HG03460 (cell line): ENCODE results near the gene FOXP4.

ENCODE experiments used
- ATAC-seq: cut with Tn5 transposase; IDR thresholded peaks from one replicate; pipeline ENCODE4 v1.9.1; 2021; ENCODE audit not compliant: unreplicated experiment

Gene FOXP4

GRCh38 chr6:41546475-41546865 is 289 bp downstream of the FOXP4 start:
- peak; percentile 27 for ATAC-seq

DNA sequence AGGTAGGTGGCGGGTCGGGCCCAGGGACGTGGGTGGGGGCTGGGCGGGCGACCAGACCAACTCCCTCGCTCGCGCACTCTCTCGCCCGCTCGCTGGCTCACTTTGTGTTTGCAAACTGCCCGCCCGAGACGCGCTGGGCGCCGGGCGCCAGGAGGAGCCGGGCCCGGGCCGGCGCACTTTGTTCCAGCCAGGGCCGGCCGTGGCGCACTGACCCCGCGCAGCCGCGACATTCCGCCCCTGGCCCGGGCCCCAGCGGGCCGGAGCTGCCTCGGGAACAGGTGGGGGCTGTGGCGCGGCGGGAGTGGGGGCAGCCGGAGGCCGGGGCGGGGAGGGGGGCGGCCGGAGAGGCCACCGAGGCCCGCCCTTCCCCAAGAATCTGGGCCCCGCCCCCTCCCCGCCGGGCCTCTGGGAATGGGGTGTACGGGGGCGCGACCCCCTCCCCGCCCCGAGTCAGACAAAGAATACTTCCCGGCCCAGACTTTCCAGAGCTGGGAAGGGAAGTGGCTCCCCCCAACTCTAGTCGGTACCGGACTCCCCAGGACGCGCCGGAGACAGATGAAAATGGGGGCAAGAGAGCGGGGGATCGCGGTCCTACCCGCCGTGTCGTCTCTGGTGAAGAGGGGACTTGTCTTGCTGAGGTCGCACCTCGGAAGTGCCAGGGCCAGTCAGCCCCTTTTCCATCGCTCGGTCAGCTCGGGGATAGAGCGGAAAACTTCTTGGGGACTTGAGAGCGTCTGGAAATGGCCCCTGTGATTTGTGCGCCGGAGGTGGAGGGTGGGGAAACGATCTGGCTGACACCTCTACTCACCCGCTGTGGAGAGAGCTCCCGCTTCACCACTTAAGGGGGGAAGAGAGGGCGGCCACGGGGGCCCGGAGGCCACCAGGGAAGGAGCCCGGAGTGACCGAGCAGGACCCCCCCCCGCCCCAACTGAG is 951 bp downstream of the FOXP4 start:
- peak; percentile 14 for ATAC-seq

- no peak for ATAC-seq
Measured at GRCh38 chr6:41547799-41548097, 1.6 kb downstream of the FOXP4 start.

GRCh38 chr6:41548098-41548840 is 2.1 kb downstream of the FOXP4 start:
- ATAC-seq: no peak

DNA sequence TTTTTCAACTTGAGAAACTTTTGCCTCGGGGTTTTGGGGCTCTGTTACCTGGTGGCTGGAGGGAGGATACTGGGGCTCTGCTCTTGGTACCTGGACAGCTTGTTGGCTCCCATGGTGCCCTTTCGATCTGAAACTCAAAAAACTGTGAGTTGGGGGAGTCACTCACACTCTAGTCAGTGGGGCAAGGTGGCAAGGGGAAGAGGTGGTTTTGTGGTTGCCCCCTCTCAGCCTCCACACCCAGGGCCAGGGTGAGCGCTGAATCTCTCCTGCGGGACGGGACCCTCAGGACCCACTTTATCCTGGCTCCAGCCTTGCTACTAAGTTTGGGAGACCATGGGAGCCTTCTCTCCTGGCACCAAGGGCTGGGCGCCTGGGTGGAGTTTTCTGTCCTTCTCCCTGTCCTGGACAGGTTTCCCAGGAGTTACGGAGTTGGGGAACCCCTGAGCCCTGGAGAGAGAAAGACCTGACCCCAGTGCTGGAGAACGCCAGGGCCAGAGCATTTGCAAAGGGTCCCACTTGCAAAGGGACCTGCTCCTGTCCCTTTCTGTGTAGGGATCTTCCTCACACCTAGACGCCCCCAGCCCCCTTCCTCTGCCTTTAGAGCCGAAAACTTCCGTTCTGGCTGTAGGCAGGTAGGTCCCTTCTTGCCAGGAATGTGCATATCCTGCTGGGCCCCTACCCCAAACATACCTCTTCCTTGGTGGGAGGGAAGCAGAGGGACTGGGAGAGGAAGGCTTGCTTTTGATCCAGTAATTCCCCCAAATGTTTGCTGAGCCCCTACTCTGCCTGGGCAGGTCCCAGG is 2.9 kb downstream of the FOXP4 start:
- ATAC-seq: no peak

DNA sequence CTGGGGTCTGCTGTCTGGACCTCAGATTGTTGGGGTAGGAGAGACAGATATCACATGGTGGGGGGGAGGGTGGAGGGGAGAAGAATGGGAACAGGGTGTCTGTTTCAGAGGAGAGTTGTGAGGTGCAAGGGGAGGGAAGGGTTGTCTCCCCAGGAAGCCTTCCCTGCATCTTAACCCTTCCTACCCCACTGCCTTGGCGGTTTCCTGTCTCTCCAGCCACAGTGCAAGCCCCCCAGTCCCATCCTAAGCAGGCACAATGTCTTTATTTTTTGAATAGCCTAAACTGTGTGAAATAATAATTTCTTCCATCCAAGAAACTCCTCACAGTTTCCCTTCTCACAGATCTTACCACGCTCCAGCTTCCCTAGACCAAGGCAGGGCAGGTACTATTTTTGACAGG is 3.5 kb downstream of the FOXP4 start:
- no peak for ATAC-seq

GRCh38 chr6:41551086-41551700 is 5.0 kb downstream of the FOXP4 start:
- ATAC-seq: no peak

- no peak for ATAC-seq
Measured at GRCh38 chr6:41551857-41552256, 5.7 kb downstream of the FOXP4 start.

GRCh38 chr6:41552723-41553122 is 6.5 kb downstream of the FOXP4 start:
- ATAC-seq: no peak

- ATAC-seq: no peak
Measured at GRCh38 chr6:41553405-41553999, 7.3 kb downstream of the FOXP4 start.

DNA sequence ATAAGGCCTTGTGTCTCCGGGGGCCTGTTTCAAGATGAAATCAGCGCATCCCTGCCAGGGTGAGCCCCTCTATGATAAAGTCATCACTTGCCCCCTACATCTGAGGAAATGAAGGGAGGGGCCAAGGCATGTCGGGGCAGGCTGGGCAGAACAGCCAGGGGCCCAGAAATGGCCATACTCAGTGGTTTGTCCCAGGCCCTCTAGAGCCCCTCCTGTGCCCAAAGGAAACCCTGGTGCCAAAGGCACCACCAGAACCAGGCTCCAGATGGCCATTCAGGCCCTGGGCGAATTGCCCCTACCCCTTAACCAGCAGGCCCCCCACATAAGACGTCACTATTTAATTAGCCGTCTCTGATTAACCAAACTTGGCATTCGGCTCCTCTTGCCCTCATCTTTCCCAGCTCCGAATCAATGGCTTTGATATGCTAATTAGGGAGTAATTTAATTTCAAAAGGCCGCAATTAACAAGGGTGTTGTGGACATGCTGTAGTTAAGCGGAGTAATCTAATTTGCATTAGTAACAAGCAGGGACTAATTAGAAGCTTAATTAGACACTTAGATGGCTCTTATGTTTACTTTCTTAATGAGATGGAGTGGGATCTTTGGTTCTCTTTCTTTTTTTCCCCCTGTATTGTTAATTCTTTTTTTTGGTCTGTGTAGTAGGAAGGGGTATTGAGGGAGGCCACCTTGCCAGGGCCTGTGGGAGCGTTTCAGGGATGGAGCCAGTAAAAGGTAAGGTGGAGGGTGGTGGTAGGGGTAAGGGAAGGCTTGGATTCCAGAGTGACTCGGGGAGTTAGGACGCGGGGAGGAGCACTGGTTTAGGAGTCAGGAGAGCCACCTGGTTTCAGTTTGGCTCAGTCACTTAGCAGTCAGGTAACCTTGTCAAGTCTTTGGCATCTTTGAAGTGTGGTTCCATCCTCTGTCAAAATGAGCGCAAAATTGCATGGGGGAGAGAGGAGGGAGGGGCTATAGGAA is 9.4 kb downstream of the FOXP4 start:
- ATAC-seq: no peak

GRCh38 chr6:41557335-41557734 is 11.2 kb downstream of the FOXP4 start:
- no peak for ATAC-seq

- no peak for ATAC-seq
Measured at GRCh38 chr6:41558033-41558807, 12.0 kb downstream of the FOXP4 start.

DNA sequence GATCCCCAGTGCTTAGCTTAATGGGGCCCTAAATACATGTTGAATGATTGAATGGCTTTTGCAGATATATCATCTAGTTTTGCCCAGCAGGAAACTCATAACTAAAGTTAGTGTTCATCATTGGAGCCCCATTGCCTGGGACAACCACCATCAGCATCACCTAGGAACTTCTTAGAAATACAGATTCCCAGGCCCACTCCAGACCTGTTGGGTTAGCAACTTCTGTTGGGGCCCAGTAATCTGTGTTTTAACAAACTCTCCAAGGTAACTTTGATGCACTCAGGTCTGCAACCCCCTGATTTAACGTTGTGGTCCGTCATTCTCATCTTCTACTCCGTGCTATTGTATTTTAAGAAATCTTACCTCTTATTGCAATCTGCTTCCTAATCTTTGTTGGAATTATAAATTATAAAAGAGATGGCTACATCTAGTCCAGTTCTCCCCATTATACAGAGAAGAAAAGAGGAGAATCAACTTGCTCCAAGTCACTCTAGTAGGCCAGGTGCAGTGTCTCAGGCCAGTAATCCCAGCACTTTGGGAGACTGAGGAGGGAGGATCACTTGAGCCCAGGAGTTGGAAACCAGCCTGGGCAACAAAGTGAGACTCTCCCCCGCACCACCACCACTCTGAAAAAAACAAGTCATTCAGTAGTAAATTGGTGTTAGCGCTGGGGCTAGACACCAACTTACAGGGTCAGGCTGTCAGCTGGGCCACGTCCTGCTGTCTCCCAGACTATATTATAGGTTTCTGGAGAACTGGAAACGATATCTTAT is 13.7 kb downstream of the FOXP4 start:
- no peak for ATAC-seq

DNA sequence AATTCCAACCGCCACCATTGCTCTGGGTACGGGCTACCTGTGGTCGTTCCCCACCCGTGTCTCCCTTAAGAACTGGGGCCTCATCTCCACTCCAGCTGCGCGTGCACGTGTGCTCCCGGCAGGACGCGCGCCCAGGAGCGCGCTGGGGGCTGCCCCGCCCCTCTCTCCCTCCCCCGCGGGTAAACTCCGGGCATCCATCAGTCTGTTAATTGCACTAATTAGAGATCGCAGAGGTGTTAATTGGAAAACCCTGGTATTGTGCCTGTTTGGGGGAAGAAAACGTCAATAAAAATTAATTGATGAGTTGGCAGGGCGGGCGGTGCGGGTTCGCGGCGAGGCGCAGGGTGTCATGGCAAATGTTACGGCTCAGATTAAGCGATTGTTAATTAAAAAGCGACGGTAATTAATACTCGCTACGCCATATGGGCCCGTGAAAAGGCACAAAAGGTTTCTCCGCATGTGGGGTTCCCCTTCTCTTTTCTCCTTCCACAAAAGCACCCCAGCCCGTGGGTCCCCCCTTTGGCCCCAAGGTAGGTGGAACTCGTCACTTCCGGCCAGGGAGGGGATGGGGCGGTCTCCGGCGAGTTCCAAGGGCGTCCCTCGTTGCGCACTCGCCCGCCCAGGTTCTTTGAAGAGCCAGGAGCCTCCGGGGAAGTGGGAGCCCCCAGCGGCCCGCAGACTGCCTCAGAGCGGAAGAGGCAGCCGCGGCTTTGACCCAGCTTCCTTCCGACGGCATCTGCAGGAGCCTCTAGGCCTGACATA is 14.4 kb downstream of the FOXP4 start:
- ATAC-seq: peak; percentile 72

GRCh38 chr6:41561416-41561815 is 15.2 kb downstream of the FOXP4 start:
- no peak for ATAC-seq
